Measurements from ENCODE around the gene SH3TC1. TPM values are rescaled to one million over a fixed set of nuclear protein-coding genes. Genes with fewer than 3 reads are reported as not detected.
A peak's percentile ranks its signal among the peaks of the same experiment; 100 is the strongest.

The SH3TC1 gene
- total and polyA plus RNA-seq, 2 of the 13 experiments (the other 11 are each of a cell fraction or from before 2014, with no cell fraction given), result 14.9 to 21.8 TPM

GRCh38 chr4:8285143-8285975 is 86.3 kb downstream of the SH3TC1 start:
- ATAC-seq (no peak), DNase-seq (ENCODE audit: low spot score) (no peak), FAIRE-seq (no peak)
- intact Hi-C loops (cut with micrococcal nuclease; ENCODE audit: unreplicated experiment) (no loop called here), in situ Hi-C loops (cut with HindIII; ENCODE audit: extremely low pct_ligation_motif_present, low pct_unique_long_range_greater_than_20kb) (no loop called here)
- Histone ChIP-seq H4K20me1 (ENCODE audit: insufficient read depth, low read length) (no peaks in the 10 kb centered on the region; the same call in 1 of the 2 replicates), H3K27ac (ENCODE audit: extremely low read length, insufficient read depth, low read length) (no peak overlapping the region), H3K79me2 (ENCODE audit: insufficient read depth, low read length) (no peaks in the 10 kb centered on the region), H3K27me3 (ENCODE audit: control insufficient read depth in 1 of 2, insufficient read depth in 2 of 2, low read length in 2 of 2) (peaks cover 10 to 65% of the 10 kb centered on the region in 2 experiments), H3K9ac (ENCODE audit: insufficient read depth, low read depth, low read length) (no peak overlapping the region), H3K36me3 (replicated peaks in 1 of 2; ENCODE audit: control insufficient read depth in 1 of 2, insufficient read depth in 2 of 2, low read length in 2 of 2) (no peaks in the 10 kb centered on the region), H2AFZ (ENCODE audit: low read length) (no peak overlapping the region), H3K4me1 (ENCODE audit: insufficient read depth, low read length) (no peaks in the 10 kb centered on the region), H3K4me3 (replicated peaks in 1 of 3; ENCODE audit: insufficient read depth in 1 of 3, low read depth in 2 of 3, low read length in 3 of 3) (no peak overlapping the region), H3K9me3 (ENCODE audit: low read length) (no peaks in the 10 kb centered on the region), H3K4me2 (ENCODE audit: low read depth, low read length) (no peak overlapping the region)
- BruUV-seq (replicated peaks), result no TSS peak
- TF ChIP-seq BORCS8-MEF2B (CRISPR knock-in tag; IDR thresholded peaks at IDR 0.05) (no peak), ZNF530 (CRISPR knock-in tag; IDR thresholded peaks at IDR 0.05; ENCODE audit: low read depth) (no peak), NCOA2 (CRISPR knock-in tag; IDR thresholded peaks at IDR 0.05) (no peak), ZNF546 (CRISPR knock-in tag; conservative IDR thresholded peaks at IDR 0.05) (no peak), IKZF4 (CRISPR knock-in tag; IDR thresholded peaks at IDR 0.05; ENCODE audit: borderline replicate concordance, low read depth, not compliant biosample characterization) (no peak), NR2F6 (IDR thresholded peaks at IDR 0.05) (no peak), NR2F6 (CRISPR knock-in tag; IDR thresholded peaks at IDR 0.05) (no peak)
- TF ChIP-seq, protein P1, sequence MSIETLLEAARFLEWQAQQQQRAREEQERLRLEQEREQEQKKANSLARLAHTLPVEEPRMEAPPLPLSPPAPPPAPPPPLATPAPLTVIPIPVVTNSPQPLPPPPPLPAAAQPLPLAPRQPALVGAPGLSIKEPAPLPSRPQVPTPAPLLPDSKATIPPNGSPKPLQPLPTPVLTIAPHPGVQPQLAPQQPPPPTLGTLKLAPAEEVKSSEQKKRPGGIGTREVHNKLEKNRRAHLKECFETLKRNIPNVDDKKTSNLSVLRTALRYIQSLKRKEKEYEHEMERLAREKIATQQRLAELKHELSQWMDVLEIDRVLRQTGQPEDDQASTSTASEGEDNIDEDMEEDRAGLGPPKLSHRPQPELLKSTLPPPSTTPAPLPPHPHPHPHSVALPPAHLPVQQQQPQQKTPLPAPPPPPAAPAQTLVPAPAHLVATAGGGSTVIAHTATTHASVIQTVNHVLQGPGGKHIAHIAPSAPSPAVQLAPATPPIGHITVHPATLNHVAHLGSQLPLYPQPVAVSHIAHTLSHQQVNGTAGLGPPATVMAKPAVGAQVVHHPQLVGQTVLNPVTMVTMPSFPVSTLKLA (IDR thresholded peaks at IDR 0.05), result 0 out of 2 replicates have a peak, but pooled peaks have one; percentile 28
- CTCF ChIA-PET (ENCODE audit: low intra/inter-chr PET ratio, low total read pairs), result no interaction called here
- WGBS (ENCODE audit: low lambda C conversion rate), result 8% methylated on average over 9 of the region's 16 CpGs
- POLR2A ChIA-PET, result no interaction called here

Data from HepG2 (cell line).